Measurements from ENCODE around the gene ARFGEF2.

GRCh38 chr20:48906221-48906877 lies 15.2 kb upstream of the ARFGEF2 start:
- TF ChIP-seq, protein P1, sequence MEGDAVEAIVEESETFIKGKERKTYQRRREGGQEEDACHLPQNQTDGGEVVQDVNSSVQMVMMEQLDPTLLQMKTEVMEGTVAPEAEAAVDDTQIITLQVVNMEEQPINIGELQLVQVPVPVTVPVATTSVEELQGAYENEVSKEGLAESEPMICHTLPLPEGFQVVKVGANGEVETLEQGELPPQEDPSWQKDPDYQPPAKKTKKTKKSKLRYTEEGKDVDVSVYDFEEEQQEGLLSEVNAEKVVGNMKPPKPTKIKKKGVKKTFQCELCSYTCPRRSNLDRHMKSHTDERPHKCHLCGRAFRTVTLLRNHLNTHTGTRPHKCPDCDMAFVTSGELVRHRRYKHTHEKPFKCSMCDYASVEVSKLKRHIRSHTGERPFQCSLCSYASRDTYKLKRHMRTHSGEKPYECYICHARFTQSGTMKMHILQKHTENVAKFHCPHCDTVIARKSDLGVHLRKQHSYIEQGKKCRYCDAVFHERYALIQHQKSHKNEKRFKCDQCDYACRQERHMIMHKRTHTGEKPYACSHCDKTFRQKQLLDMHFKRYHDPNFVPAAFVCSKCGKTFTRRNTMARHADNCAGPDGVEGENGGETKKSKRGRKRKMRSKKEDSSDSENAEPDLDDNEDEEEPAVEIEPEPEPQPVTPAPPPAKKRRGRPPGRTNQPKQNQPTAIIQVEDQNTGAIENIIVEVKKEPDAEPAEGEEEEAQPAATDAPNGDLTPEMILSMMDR (IDR thresholded peaks at IDR 0.05 in 2 of 3, conservative IDR thresholded peaks at IDR 0.05 in 1 of 3; ENCODE audit: control insufficient read depth in 2 of 3, extremely low read depth in 1 of 3, insufficient read depth in 1 of 3, low read depth in 3 of 3, low read length in 3 of 3) = no peak
- TF ChIP-seq EZH2 (IDR thresholded peaks at IDR 0.05; ENCODE audit: borderline replicate concordance, control insufficient read depth, low read depth, low read length) (no peak), POLR2A (IDR thresholded peaks at IDR 0.05; ENCODE audit: low read depth, low read length) (no peak)
